ENCODE results near the gene FRMD4B. TPM values are rescaled to one million over a fixed set of nuclear protein-coding genes. Genes with fewer than 3 reads are reported as not detected.

The FRMD4B gene
- total RNA-seq, 4 donors from 2014 or later, result 10.5 to 22.0 (median 14.8) TPM

- Histone ChIP-seq H3K27me3 (no peaks in the 10 kb centered on the region), H3K4me3 (no peak overlapping the region), H3K9me3 (no peaks in the 10 kb centered on the region), H3K27ac (replicated peaks in 1 of 4) (no peak overlapping the region), H3K4me1 (peaks cover 0 to 12% (median 2%) of the 10 kb centered on the region in 4 donors), H3K36me3 (peaks cover 3 to 29% (median 11%) of the 10 kb centered on the region in 4 donors)
- intact Hi-C loops (cut with DNase I), result no loop called here
- no peak for DNase-seq (ENCODE audit: extremely low spot score)
- TF ChIP-seq EP300 (IDR thresholded peaks at IDR 0.05), result no peak
- no peak for TF ChIP-seq POLR2A (IDR thresholded peaks at IDR 0.05; ENCODE audit: low read depth)
- no peak for TF ChIP-seq POLR2AphosphoS5 (IDR thresholded peaks at IDR 0.05)
- no peak for TF ChIP-seq CTCF (IDR thresholded peaks at IDR 0.05)
- 93% methylated on average over 21 of the region's 23 CpGs for WGBS
These were observed 204.9 kb downstream of the FRMD4B start for GRCh38 chr3:69180869-69181591.

GRCh38 chr3:69179740-69180372, 206.0 kb downstream of the FRMD4B start:
- Histone ChIP-seq H3K27ac (replicated peaks in 1 of 4) (no peak overlapping the region), H3K9me3 (no peaks in the 10 kb centered on the region), H3K36me3 (peaks cover 3 to 19% (median 8%) of the 10 kb centered on the region in 4 donors), H3K27me3 (no peaks in the 10 kb centered on the region), H3K4me3 (no peak overlapping the region), H3K4me1 (peaks cover 7 to 14% (median 9%) of the 10 kb centered on the region in 4 donors)
- intact Hi-C loops (cut with DNase I), result no loop called here
- TF ChIP-seq POLR2A (IDR thresholded peaks at IDR 0.05; ENCODE audit: low read depth) (no peak), POLR2AphosphoS5 (IDR thresholded peaks at IDR 0.05) (no peak), EP300 (IDR thresholded peaks at IDR 0.05) (no peak), CTCF (IDR thresholded peaks at IDR 0.05) (no peak)
- 90% methylated on average over 4 of the region's 4 CpGs for WGBS
- no peak for DNase-seq (ENCODE audit: extremely low spot score)

- no peak for DNase-seq (ENCODE audit: extremely low spot score)
- Histone ChIP-seq H3K27me3 (no peaks in the 10 kb centered on the region), H3K4me1 (peaks cover 14 to 18% (median 14%) of the 10 kb centered on the region in 4 donors), H3K9me3 (no peaks in the 10 kb centered on the region), H3K4me3 (no peak overlapping the region), H3K27ac (replicated peaks in 1 of 4) (no peak overlapping the region), H3K36me3 (peaks cover 0 to 18% (median 7%) of the 10 kb centered on the region in 4 donors)
- no peak for TF ChIP-seq POLR2A (IDR thresholded peaks at IDR 0.05; ENCODE audit: low read depth)
- no peak for TF ChIP-seq EP300 (IDR thresholded peaks at IDR 0.05)
- TF ChIP-seq POLR2AphosphoS5 (IDR thresholded peaks at IDR 0.05), result no peak
- TF ChIP-seq CTCF (IDR thresholded peaks at IDR 0.05), result no peak
- intact Hi-C loops (cut with DNase I), result no loop called here
- WGBS, result 91% methylated on average over 5 of the region's 5 CpGs
These were observed 206.8 kb downstream of the FRMD4B start for GRCh38 chr3:69178838-69179739.

DNA sequence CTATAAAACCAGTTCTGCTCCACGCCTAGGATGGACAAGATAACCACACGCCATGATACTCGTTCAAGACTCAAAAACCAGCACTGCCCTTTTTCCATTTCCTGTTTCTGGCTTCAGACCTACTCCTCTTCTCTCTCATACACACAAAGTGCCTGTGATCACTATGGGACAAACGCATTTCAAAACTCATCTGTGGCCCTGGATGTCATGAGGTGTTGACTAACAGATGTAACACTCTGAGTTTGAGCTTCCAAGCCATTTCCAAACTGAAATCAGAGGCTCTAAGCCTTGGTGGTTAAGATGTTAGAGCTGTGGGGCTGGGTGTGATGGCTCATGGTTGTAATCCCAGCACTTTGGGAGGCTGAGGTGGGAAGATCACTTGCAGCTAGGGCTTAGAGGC, 207.8 kb downstream of the FRMD4B start:
- no peaks in the 10 kb centered on the region for H3K27me3 ChIP-seq
- TF ChIP-seq POLR2AphosphoS5 (IDR thresholded peaks at IDR 0.05), result no peak
- no peak for TF ChIP-seq POLR2A (IDR thresholded peaks at IDR 0.05; ENCODE audit: low read depth)
- no peak for TF ChIP-seq CTCF (IDR thresholded peaks at IDR 0.05)
- TF ChIP-seq EP300 (IDR thresholded peaks at IDR 0.05), result no peak
- DNase-seq (ENCODE audit: extremely low spot score), result no peak
- H3K36me3 ChIP-seq, result peaks cover 0 to 20% (median 7%) of the 10 kb centered on the region in 4 donors
- H3K9me3 ChIP-seq, result no peaks in the 10 kb centered on the region
- no peak overlapping the region for H3K4me3 ChIP-seq
- 88% methylated on average over 4 of the region's 4 CpGs for WGBS
- H3K4me1 ChIP-seq, result peaks cover 14 to 18% (median 14%) of the 10 kb centered on the region in 4 donors
- no peak overlapping the region for H3K27ac ChIP-seq (replicated peaks in 1 of 4)
- intact Hi-C loops (cut with DNase I), result no loop called here

Data from esophagus muscularis mucosa (tissue), 4 donors.